HFFc6 (cell line): ENCODE measurements around the gene CYTIP. TPM values are rescaled to one million over a fixed set of nuclear protein-coding genes. Genes with fewer than 3 reads are reported as not detected.
A peak's percentile ranks its signal among the peaks of the same experiment; 100 is the strongest.

Source experiments
- DNase-seq: peaks from one replicate; pipeline ENCODE4 v3.0.0-alpha.2; 2018
- H3K27ac Mint-ChIP-seq: 2 replicates; pipeline ENCODE4 v1.8.0; 2020; ENCODE audit warnings: mild to moderate bottlenecking, mixed read lengths
- H3K27me3 Mint-ChIP-seq: 2 replicates; pipeline ENCODE4 v1.8.0; 2021; ENCODE audit warnings: mild to moderate bottlenecking, moderate library complexity, mixed read lengths; ENCODE audit not compliant: insufficient read depth
- H3K36me3 Mint-ChIP-seq: 2 replicates; pipeline ENCODE4 v1.8.0; 2021; ENCODE audit warnings: low read depth, mixed read lengths
- H3K4me1 Mint-ChIP-seq: 2 replicates; pipeline ENCODE4 v1.8.0; 2020; ENCODE audit warnings: low read depth, mixed read lengths
- H3K4me3 Mint-ChIP-seq: 2 replicates; pipeline ENCODE4 v1.8.0; 2020; ENCODE audit warnings: mild to moderate bottlenecking, moderate library complexity, mixed read lengths
- H3K9me3 Mint-ChIP-seq: 2 replicates; pipeline ENCODE4 v1.8.0; 2020; ENCODE audit warnings: mild to moderate bottlenecking, mixed read lengths
- CTCF ChIP-seq: fragments of 200-600 bp; sonication (generic); IDR thresholded peaks from 2 replicates; pipeline ENCODE4 v1.5.0; 2021; ENCODE audit warnings: antibody characterized with exemption, mild to moderate bottlenecking
- total RNA-seq, 6 experiments: library from RNA; stranded (reverse); fragmentation: NEBNext Ultra II Directional; extraction: Animal tissue kit (Norgen Biotek cat#: 25700); gene quantifications; 2 replicates in 1 of 6; 3 replicates in 5 of 6; pipeline ENCODE4 v1.2.3, GENCODE V29; 2021

Gene CYTIP
- total RNA-seq, 6 experiments from 2014 or later = not detected

DNA sequence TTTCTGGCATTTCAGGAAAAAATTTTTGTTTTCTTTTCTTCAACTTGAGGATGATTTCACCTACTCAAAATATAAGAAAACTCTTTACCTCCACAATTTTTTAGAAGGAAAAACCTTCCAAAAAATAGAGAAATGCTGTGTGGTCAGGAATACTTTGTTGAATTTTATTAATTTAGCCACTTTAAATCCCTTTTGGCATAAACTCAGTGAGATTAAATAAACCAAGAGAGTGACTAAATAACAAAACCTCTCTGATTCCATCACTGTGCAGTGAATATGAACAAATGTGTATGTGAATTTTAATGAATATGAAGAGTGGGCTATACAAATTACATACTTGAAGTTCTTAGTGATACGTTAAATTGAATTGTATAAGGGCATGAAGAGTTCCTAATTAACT lies 25.8 kb upstream of the CYTIP start:
- DNase-seq = no peak
- no peaks in the 10 kb centered on the region; the same call in 1 of the 2 replicates for H3K36me3 Mint-ChIP-seq
- H3K9me3 Mint-ChIP-seq = no peaks in the 10 kb centered on the region
- no peak for TF ChIP-seq CTCF
- H3K27ac Mint-ChIP-seq = peak overlapping the region; percentile 83
- H3K4me1 Mint-ChIP-seq = peaks cover 43% of the 10 kb centered on the region
- peak overlapping the region; percentile 62 for H3K4me3 Mint-ChIP-seq
- no peaks in the 10 kb centered on the region for H3K27me3 Mint-ChIP-seq

DNA sequence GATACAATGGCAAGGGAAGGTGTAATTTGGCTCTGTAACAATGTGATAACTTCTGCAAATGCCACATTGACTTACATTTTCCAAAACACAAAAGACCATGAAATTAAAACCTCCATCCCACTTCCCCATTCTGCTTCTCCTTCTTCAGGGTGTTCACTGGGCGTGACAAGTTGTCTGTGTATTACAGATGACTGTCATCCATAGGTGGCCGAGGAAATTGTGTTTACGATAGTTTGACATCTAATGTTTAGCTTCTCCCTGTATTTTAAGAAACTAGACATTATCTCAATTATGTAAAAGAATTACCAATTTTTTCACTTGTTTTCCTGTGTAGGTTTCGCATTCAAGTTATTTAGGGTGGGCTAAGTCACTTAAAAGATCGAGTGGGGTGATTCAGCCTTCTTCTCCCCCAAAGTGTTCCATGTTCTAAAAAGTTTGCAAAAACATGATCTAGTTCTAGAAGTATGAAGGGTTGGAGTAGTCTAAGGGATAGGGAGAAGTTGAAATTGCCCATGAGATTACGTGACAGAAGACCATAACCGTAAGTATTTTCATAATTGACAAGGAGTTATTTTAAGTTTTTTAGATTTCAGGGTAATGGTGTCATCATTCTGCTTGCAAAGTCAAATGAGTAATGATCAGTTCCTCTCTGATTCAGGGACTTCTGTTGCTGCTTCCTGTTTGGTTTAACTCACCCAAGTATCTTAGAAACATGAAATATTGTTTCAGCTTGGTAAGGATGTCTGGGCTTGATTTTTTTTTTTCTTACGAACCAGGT lies 25.2 kb upstream of the CYTIP start:
- H3K27me3 Mint-ChIP-seq = no peaks in the 10 kb centered on the region
- no peaks in the 10 kb centered on the region for H3K9me3 Mint-ChIP-seq
- H3K36me3 Mint-ChIP-seq = no peaks in the 10 kb centered on the region; the same call in 1 of the 2 replicates
- peak overlapping the region; percentile 62 for H3K4me3 Mint-ChIP-seq
- DNase-seq = peak; percentile 59
- no peak for TF ChIP-seq CTCF
- H3K27ac Mint-ChIP-seq = peak overlapping the region; percentile 83
- peaks cover 48% of the 10 kb centered on the region for H3K4me1 Mint-ChIP-seq

- Mint-ChIP-seq H3K4me3 (no peak overlapping the region), H3K36me3 (no peaks in the 10 kb centered on the region; the same call in 1 of the 2 replicates), H3K9me3 (no peaks in the 10 kb centered on the region), H3K27ac (no peak overlapping the region), H3K4me1 (peaks cover 41% of the 10 kb centered on the region), H3K27me3 (no peaks in the 10 kb centered on the region)
- no peak for DNase-seq
- TF ChIP-seq CTCF = no peak
These were observed 22.9 kb upstream of the CYTIP start for GRCh38 chr2:157466764-157467163.

GRCh38 chr2:157465554-157465953 lies 21.7 kb upstream of the CYTIP start:
- H3K9me3 Mint-ChIP-seq = no peaks in the 10 kb centered on the region
- H3K27ac Mint-ChIP-seq = no peak overlapping the region
- H3K4me1 Mint-ChIP-seq = peaks cover 40% of the 10 kb centered on the region
- H3K27me3 Mint-ChIP-seq = no peaks in the 10 kb centered on the region
- no peak for TF ChIP-seq CTCF
- DNase-seq = no peak
- no peaks in the 10 kb centered on the region; the same call in 1 of the 2 replicates for H3K36me3 Mint-ChIP-seq
- no peak overlapping the region for H3K4me3 Mint-ChIP-seq

- TF ChIP-seq CTCF = no peak
- H3K9me3 Mint-ChIP-seq = no peaks in the 10 kb centered on the region
- no peaks in the 10 kb centered on the region; the same call in 1 of the 2 replicates for H3K36me3 Mint-ChIP-seq
- H3K27me3 Mint-ChIP-seq = no peaks in the 10 kb centered on the region; the same call in 1 of the 2 replicates
- peaks cover 23% of the 10 kb centered on the region for H3K4me1 Mint-ChIP-seq
- no peak for DNase-seq
- H3K27ac Mint-ChIP-seq = no peak overlapping the region
- peak overlapping the region; percentile 31; the same call in 1 of the 2 replicates for H3K4me3 Mint-ChIP-seq
These were observed 19.1 kb upstream of the CYTIP start for GRCh38 chr2:157463002-157463401.
